Hepatocyte (in vitro differentiated cells): ENCODE results near the gene MYL11. TPM values are rescaled to one million over a fixed set of nuclear protein-coding genes. Genes with fewer than 3 reads are reported as not detected.

Experiments used
- DNase-seq: peaks from one replicate; pipeline ENCODE4 v3.0.0-alpha.2; 2016; ENCODE audit warnings: low spot score
- H2AFZ ChIP-seq: fragments of 200-600 bp; sonication (generic); 2 replicates; pipeline ENCODE4 v1.6.0; 2016; ENCODE audit warnings: antibody characterized with exemption, mild to moderate bottlenecking
- H3K27ac ChIP-seq: fragments of 200-600 bp; sonication (generic); 2 replicates; pipeline ENCODE4 v1.5.1; 2016; ENCODE audit warnings: mild to moderate bottlenecking
- H3K27me3 ChIP-seq: fragments of 200-600 bp; sonication (generic); 2 replicates; pipeline ENCODE4 v1.6.1; 2016
- H3K36me3 ChIP-seq: fragments of 200-600 bp; sonication (generic); replicated peaks from 2 replicates; pipeline ENCODE4 v1.5.1; 2016; ENCODE audit warnings: low read depth; ENCODE audit not compliant: insufficient read depth
- H3K4me1 ChIP-seq: fragments of 200-600 bp; sonication (generic); 2 replicates; pipeline ENCODE4 v1.5.1; 2016; ENCODE audit warnings: mild to moderate bottlenecking, moderate library complexity; ENCODE audit not compliant: insufficient read depth
- H3K4me2 ChIP-seq: fragments of 200-600 bp; sonication (generic); 2 replicates; pipeline ENCODE4 v1.6.0; 2016
- H3K4me3 ChIP-seq: fragments of 200-600 bp; sonication (generic); 2 replicates; pipeline ENCODE4 v1.5.1; 2016; ENCODE audit warnings: mild to moderate bottlenecking
- H3K79me2 ChIP-seq: fragments of 200-600 bp; sonication (generic); 2 replicates; pipeline ENCODE4 v1.6.0; 2017; ENCODE audit warnings: mild to moderate bottlenecking
- H3K9me2 ChIP-seq: fragments of 200-600 bp; sonication (generic); replicated peaks from 2 replicates; pipeline ENCODE4 v1.6.0; 2017; ENCODE audit warnings: mild to moderate bottlenecking; ENCODE audit not compliant: insufficient read depth
- H3K9me3 ChIP-seq: fragments of 200-600 bp; sonication (generic); 2 replicates; pipeline ENCODE4 v1.5.1; 2016; ENCODE audit warnings: low read depth, mild to moderate bottlenecking
- H4K20me1 ChIP-seq: fragments of 200-600 bp; sonication (generic); 2 replicates; pipeline ENCODE4 v1.6.0; 2016; ENCODE audit warnings: mild to moderate bottlenecking; ENCODE audit not compliant: insufficient read depth, poor library complexity, severe bottlenecking
- EZH2 ChIP-seq: fragments of 200-600 bp; sonication (generic); IDR thresholded peaks from 2 replicates; pipeline ENCODE4 v1.6.1; 2016; ENCODE audit warnings: antibody characterized with exemption, mild to moderate bottlenecking, borderline replicate concordance
- EZH2phosphoT487 ChIP-seq: fragments of 200-600 bp; sonication (generic); IDR thresholded peaks from one replicate; pipeline ENCODE4 v1.6.1; 2018; ENCODE audit warnings: antibody characterized with exemption, mild to moderate bottlenecking, low read depth, moderate library complexity; ENCODE audit not compliant: unreplicated experiment, severe bottlenecking
- WGBS: methylation state at CpG from one replicate; pipeline ENCODE4 v1.1.6; 2016; ENCODE audit warnings: low lambda C conversion rate; ENCODE audit errors: missing lambda C conversion rate; 5-methylcytosine and 5-hydroxymethylcytosine counted together
- polyA plus RNA-seq: library from polyadenylated mRNA; unstranded; fragments of >200 nt; fragmentation: Nextera tagmentation; extraction: Ambion mirVana; gene quantifications from 2 replicates; pipeline ENCODE4 v1.2.1, GENCODE V29; 2016
- total RNA-seq: library from RNA; depleted of rRNA; stranded (reverse); fragments of >200 nt; gene quantifications from 2 replicates; pipeline ENCODE4 v1.2.3, GENCODE V29; 2014
- TF ChIP-seq, protein P1 (sequence below): fragments of 200-600 bp; sonication (generic); IDR thresholded peaks from 2 replicates; pipeline ENCODE4 v1.5.1; 2016; ENCODE audit warnings: antibody characterized with exemption, mild to moderate bottlenecking; ENCODE audit not compliant: poor library complexity

MYL11 gene
- total and polyA plus RNA-seq, 2 experiments from 2014 or later: 2.2 to 4.0 TPM

DNA sequence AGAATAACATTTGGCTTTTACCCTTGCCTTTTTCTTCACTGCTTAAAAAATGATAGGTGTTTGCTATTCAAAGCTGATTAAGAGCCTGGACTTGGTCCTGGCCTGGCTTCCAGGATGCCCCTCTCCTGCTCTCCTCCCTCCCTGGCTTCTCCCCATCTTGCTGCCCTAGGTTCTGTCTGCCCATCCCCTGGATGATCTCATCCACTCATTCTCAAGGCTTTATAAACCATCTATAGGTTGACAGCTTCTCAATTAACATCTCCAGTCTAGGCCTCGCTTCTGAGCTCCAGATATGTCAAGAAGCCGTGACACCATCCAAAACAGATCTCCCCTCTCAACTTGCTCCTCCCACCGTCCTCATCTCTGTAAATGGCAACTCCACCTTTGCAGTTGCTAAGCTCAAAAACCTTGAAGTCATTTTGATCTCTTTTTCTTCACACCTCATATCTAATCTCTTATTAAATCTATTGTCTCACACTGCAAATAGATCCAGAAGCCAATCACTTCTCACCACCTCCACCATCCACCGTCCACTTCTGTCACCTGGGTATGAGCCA is 41.5 kb downstream of the MYL11 start:
- no peaks in the 10 kb centered on the region for H3K9me3 ChIP-seq
- H3K27me3 ChIP-seq: no peaks in the 10 kb centered on the region
- 89% methylated on average over 4 of the region's 4 CpGs for WGBS
- H3K9me2 ChIP-seq: no peaks in the 10 kb centered on the region
- H4K20me1 ChIP-seq: no peaks in the 10 kb centered on the region
- no peak for TF ChIP-seq EZH2
- TF ChIP-seq, protein P1, sequence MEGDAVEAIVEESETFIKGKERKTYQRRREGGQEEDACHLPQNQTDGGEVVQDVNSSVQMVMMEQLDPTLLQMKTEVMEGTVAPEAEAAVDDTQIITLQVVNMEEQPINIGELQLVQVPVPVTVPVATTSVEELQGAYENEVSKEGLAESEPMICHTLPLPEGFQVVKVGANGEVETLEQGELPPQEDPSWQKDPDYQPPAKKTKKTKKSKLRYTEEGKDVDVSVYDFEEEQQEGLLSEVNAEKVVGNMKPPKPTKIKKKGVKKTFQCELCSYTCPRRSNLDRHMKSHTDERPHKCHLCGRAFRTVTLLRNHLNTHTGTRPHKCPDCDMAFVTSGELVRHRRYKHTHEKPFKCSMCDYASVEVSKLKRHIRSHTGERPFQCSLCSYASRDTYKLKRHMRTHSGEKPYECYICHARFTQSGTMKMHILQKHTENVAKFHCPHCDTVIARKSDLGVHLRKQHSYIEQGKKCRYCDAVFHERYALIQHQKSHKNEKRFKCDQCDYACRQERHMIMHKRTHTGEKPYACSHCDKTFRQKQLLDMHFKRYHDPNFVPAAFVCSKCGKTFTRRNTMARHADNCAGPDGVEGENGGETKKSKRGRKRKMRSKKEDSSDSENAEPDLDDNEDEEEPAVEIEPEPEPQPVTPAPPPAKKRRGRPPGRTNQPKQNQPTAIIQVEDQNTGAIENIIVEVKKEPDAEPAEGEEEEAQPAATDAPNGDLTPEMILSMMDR: no peak
- TF ChIP-seq EZH2phosphoT487: no peak
- H3K27ac ChIP-seq: no peak overlapping the region
- peaks cover 9% of the 10 kb centered on the region for H3K79me2 ChIP-seq
- H3K4me3 ChIP-seq: no peak overlapping the region
- H3K36me3 ChIP-seq: no peaks in the 10 kb centered on the region
- H2AFZ ChIP-seq: no peak overlapping the region
- no peak overlapping the region for H3K4me2 ChIP-seq
- peaks cover 8% of the 10 kb centered on the region for H3K4me1 ChIP-seq
- DNase-seq: no peak

DNA sequence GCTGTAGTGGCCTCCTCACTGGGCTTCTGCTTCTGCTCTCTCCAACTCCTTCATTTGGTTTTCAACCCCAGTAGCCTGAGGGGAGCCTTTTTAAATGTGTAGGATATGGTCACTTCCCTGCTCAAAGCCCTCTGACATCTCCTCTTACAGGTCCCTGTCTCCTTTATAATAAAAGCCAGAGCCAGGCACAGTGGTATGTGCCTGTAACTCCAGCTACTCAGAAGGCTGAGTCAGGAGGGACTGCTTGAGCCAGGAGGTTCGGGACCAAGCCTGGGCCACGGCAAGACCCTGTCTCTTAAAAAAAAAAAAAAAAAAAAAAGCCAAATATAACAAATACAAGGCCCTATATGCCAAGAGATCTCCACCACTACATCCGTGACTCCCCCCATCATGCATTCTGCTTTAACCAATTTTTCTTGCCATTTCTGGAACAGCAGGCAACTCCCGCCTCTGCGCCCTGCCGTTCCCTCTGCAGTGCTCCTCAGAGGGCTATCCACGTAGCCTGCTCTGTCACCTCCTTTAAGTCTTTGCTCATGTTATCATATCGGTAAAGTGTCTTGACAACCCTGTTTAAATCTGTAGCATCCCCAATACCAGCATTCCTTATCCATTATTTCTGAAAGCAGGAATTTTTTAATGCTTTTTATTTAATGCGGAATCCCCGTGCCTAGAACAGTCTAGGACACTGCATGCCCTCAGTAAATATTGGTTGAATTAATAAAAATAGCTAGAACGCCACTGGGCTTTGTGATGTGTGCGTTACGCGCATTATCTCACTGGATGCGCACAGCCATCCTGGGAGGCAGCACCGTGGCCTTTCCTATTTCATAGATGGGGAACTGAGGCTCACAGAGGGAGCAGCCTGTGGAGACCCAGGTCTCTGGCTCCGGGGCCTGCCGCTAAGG is 42.3 kb downstream of the MYL11 start:
- peaks cover 7% of the 10 kb centered on the region for H3K79me2 ChIP-seq
- no peaks in the 10 kb centered on the region for H3K36me3 ChIP-seq
- peak overlapping the region; percentile 68 for H3K4me2 ChIP-seq
- H2AFZ ChIP-seq: no peak overlapping the region
- no peak overlapping the region for H3K4me3 ChIP-seq
- H3K27ac ChIP-seq: no peak overlapping the region
- no peaks in the 10 kb centered on the region for H3K27me3 ChIP-seq
- peaks cover 8% of the 10 kb centered on the region for H3K4me1 ChIP-seq
- WGBS: 74% methylated on average over 16 of the region's 18 CpGs
- DNase-seq: no peak
- H3K9me3 ChIP-seq: no peaks in the 10 kb centered on the region
- H3K9me2 ChIP-seq: no peaks in the 10 kb centered on the region
- TF ChIP-seq EZH2: no peak
- TF ChIP-seq, protein P1: no peak
- TF ChIP-seq EZH2phosphoT487: no peak
- H4K20me1 ChIP-seq: no peaks in the 10 kb centered on the region

- Histone ChIP-seq H3K4me3 (no peak overlapping the region), H3K79me2 (peaks cover 7% of the 10 kb centered on the region), H3K36me3 (no peaks in the 10 kb centered on the region), H3K27ac (peak overlapping the region; percentile 75), H3K9me3 (no peaks in the 10 kb centered on the region), H3K27me3 (no peaks in the 10 kb centered on the region), H3K4me1 (peaks cover 8% of the 10 kb centered on the region), H3K9me2 (no peaks in the 10 kb centered on the region), H4K20me1 (no peaks in the 10 kb centered on the region), H2AFZ (peak overlapping the region; percentile 16), H3K4me2 (peak overlapping the region; percentile 68)
- WGBS: 4% methylated on average over 128 of the region's 140 CpGs
- DNase-seq: peak; percentile 94
- no peak for TF ChIP-seq EZH2phosphoT487
- TF ChIP-seq, protein P1: peak; percentile 19
Observed at GRCh38 chr16:30417529-30418349, 43.1 kb downstream of the MYL11 start.
